ENCODE data around the gene MRNIP.

DNA sequence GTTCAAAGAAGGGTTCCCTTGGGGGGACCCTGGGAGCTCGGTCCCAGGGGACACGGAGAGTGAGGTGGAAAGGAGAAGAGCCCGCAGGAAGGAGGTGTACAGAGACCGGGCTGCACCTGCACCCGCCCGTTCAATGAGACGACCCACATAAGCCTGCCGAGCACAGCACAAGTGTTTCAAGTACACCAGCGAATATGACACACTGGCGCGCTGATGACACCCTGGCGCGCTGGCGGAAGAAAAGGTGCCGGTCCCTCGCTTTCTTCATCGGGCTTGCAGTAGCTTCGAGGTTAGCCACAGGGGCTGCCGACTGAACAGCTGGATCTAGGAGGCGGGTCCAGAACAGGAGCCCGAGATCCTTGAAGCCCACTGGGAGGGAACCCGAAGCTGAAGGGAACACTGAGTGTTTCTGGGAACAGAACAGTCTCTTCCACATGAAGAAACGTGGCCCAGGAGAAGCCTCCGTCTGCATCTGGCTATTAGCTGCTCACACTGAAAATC, 47.7 kb upstream of the MRNIP start:
- TF ChIP-seq, protein P1, sequence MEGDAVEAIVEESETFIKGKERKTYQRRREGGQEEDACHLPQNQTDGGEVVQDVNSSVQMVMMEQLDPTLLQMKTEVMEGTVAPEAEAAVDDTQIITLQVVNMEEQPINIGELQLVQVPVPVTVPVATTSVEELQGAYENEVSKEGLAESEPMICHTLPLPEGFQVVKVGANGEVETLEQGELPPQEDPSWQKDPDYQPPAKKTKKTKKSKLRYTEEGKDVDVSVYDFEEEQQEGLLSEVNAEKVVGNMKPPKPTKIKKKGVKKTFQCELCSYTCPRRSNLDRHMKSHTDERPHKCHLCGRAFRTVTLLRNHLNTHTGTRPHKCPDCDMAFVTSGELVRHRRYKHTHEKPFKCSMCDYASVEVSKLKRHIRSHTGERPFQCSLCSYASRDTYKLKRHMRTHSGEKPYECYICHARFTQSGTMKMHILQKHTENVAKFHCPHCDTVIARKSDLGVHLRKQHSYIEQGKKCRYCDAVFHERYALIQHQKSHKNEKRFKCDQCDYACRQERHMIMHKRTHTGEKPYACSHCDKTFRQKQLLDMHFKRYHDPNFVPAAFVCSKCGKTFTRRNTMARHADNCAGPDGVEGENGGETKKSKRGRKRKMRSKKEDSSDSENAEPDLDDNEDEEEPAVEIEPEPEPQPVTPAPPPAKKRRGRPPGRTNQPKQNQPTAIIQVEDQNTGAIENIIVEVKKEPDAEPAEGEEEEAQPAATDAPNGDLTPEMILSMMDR (IDR thresholded peaks at IDR 0.05; ENCODE audit: insufficient read depth, low read length, poor library complexity, severe bottlenecking) = no peak
- no peak for TF ChIP-seq EZH2phosphoT487 (conservative IDR thresholded peaks at IDR 0.05; ENCODE audit: low read length)

Data from SU-DHL-6 (cell line).